Rectal smooth muscle tissue (tissue), 1 donor: Measurements from ENCODE around the gene THSD7A.

ENCODE experiments used
- H3K27ac ChIP-seq: one replicate; pipeline ENCODE4 v1.7.0; 2013; ENCODE audit warnings: low read depth, low read length, inconsistent platforms
- H3K27me3 ChIP-seq: one replicate; pipeline ENCODE4 v1.7.0; 2013; ENCODE audit warnings: low read length; ENCODE audit not compliant: control insufficient read depth, insufficient read depth
- H3K36me3 ChIP-seq: one replicate; pipeline ENCODE4 v1.7.0; 2013; ENCODE audit warnings: low read length; ENCODE audit not compliant: control insufficient read depth, insufficient read depth
- H3K4me1 ChIP-seq: one replicate; pipeline ENCODE4 v1.7.0; 2013; ENCODE audit warnings: low read length; ENCODE audit not compliant: control insufficient read depth, insufficient read depth
- H3K4me3 ChIP-seq: one replicate; pipeline ENCODE4 v1.7.0; 2013; ENCODE audit warnings: low read length
- H3K9ac ChIP-seq: one replicate; pipeline ENCODE4 v1.7.0; 2013; ENCODE audit warnings: low read length

Gene THSD7A

GRCh38 chr7:11355399-11356005 is 476.5 kb downstream of the THSD7A start:
- Histone ChIP-seq H3K4me3 (no peak overlapping the region), H3K9ac (no peak overlapping the region), H3K36me3 (no peaks in the 10 kb centered on the region), H3K4me1 (no peaks in the 10 kb centered on the region), H3K27ac (no peak overlapping the region), H3K27me3 (no peaks in the 10 kb centered on the region)

DNA sequence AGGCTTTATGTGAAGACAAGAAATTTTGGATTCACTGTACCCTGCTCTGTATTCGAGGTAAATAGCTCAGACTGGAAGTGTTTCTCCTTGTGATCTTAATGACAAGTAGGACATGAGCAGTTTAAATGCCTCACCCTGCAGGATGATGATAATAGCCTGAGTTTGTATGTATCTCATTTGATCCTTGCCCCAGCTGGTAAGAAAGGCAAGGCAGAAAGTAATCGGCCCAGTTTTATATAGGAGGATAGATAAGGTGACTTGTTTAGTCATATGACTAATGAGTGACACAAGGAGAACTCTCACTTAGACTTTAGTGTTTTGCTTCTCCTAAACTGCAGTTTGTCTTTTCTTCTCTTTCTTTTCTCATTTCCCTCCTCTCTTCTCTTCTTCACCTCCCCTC is 485.7 kb downstream of the THSD7A start:
- Histone ChIP-seq H3K4me1 (no peaks in the 10 kb centered on the region), H3K36me3 (no peaks in the 10 kb centered on the region), H3K4me3 (no peak overlapping the region), H3K9ac (no peak overlapping the region), H3K27ac (no peak overlapping the region), H3K27me3 (no peaks in the 10 kb centered on the region)

DNA sequence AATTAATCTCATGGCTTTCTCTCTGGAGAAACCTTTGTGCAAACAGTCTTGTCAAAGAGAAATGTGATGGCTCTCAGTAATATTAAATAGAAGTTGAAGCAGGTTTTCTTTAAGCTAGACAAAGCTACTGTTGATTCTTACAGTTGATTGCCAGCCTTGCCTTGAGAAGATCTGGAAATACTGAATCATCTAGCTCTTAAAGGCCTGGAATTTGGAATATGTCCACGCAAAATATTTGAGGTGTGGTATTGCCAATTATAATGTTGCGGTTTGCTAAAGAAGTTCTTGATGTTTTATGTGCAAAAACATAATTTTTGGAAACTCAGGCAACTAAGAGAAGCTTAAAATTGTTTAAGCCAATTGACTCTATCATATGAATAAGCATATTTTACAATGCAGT is 486.4 kb downstream of the THSD7A start:
- H3K4me3 ChIP-seq, result no peak overlapping the region
- H3K9ac ChIP-seq, result no peak overlapping the region
- H3K27ac ChIP-seq, result no peak overlapping the region
- no peaks in the 10 kb centered on the region for H3K27me3 ChIP-seq
- H3K4me1 ChIP-seq, result no peaks in the 10 kb centered on the region
- no peaks in the 10 kb centered on the region for H3K36me3 ChIP-seq

- Histone ChIP-seq H3K4me1 (no peaks in the 10 kb centered on the region), H3K27me3 (no peaks in the 10 kb centered on the region), H3K27ac (no peak overlapping the region), H3K36me3 (no peaks in the 10 kb centered on the region), H3K9ac (no peak overlapping the region), H3K4me3 (no peak overlapping the region)
Observed at GRCh38 chr7:11343818-11344413, 488.1 kb downstream of the THSD7A start.

DNA sequence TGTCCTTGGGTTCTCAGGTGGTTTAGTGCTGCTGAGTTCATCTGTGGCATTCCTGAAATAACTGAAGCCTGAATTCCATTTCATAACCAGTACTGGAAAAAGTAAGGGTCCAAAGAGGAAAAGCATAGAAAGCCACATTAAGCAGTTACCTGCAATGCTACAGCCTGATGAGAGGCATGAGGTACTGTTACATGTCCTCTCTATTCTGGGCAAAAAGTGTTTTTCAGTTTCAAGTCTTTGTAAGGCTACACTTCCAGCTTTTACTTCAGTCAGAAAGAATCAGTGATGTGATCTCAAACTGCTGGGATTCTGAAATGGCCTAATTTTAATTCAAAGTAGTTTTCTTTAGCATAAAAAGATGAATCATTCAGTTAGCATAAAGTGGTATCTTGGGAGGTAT is 488.9 kb downstream of the THSD7A start:
- Histone ChIP-seq H3K4me3 (no peak overlapping the region), H3K27ac (no peak overlapping the region), H3K4me1 (no peaks in the 10 kb centered on the region), H3K9ac (no peak overlapping the region), H3K36me3 (no peaks in the 10 kb centered on the region), H3K27me3 (no peaks in the 10 kb centered on the region)

GRCh38 chr7:11341285-11341944 is 490.6 kb downstream of the THSD7A start:
- H3K4me1 ChIP-seq, result no peaks in the 10 kb centered on the region
- H3K27me3 ChIP-seq, result no peaks in the 10 kb centered on the region
- H3K4me3 ChIP-seq, result no peak overlapping the region
- no peaks in the 10 kb centered on the region for H3K36me3 ChIP-seq
- no peak overlapping the region for H3K9ac ChIP-seq
- no peak overlapping the region for H3K27ac ChIP-seq

DNA sequence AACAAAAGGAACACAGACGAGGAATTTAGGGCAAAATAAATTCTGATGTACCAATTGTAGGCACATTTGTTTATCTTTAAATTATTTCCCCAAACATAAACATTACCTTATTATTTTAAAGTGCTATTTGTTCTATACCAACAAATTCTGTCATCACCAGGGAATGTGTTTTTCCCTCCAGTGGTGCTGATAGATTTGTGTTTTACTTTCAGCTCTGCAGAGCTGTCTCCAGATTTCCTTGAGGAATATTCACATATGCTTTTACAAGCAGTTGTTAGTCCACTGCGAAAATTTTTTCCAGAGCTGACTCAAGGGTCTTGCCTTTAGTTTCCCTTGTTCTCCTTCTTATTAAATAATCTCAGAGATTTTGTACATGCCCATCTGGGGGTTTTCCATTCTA is 495.6 kb downstream of the THSD7A start:
- Histone ChIP-seq H3K4me1 (no peaks in the 10 kb centered on the region), H3K4me3 (no peak overlapping the region), H3K36me3 (no peaks in the 10 kb centered on the region), H3K9ac (no peak overlapping the region), H3K27ac (no peak overlapping the region), H3K27me3 (no peaks in the 10 kb centered on the region)

DNA sequence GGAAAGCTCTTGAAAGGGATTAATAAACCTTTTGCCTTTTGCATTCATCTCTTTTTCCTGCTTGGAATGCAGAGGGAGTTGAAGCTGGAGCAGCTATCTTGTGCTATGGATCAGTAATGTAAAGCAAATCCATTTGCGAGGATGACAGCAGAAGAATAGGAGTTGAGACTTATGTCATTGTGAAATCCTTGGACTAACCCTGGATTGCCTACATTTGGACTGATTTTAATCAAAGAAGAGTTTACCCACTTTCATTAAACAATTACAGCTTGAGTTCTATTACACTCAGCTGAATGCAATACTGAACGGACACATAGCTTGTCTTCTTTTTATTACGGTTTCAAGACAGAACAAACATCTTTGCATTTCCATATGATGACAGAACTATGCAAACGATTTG is 496.1 kb downstream of the THSD7A start:
- H3K4me1 ChIP-seq, result no peaks in the 10 kb centered on the region
- no peak overlapping the region for H3K4me3 ChIP-seq
- no peaks in the 10 kb centered on the region for H3K27me3 ChIP-seq
- no peaks in the 10 kb centered on the region for H3K36me3 ChIP-seq
- H3K9ac ChIP-seq, result no peak overlapping the region
- H3K27ac ChIP-seq, result no peak overlapping the region

- H3K27me3 ChIP-seq, result no peaks in the 10 kb centered on the region
- H3K4me3 ChIP-seq, result no peak overlapping the region
- H3K36me3 ChIP-seq, result no peaks in the 10 kb centered on the region
- H3K9ac ChIP-seq, result no peak overlapping the region
- no peak overlapping the region for H3K27ac ChIP-seq
- no peaks in the 10 kb centered on the region for H3K4me1 ChIP-seq
Observed at GRCh38 chr7:11332865-11333228, 499.2 kb downstream of the THSD7A start.

GRCh38 chr7:11332186-11332864 is 499.7 kb downstream of the THSD7A start:
- Histone ChIP-seq H3K36me3 (no peaks in the 10 kb centered on the region), H3K4me1 (no peaks in the 10 kb centered on the region), H3K27ac (no peak overlapping the region), H3K4me3 (no peak overlapping the region), H3K27me3 (no peaks in the 10 kb centered on the region), H3K9ac (no peak overlapping the region)

DNA sequence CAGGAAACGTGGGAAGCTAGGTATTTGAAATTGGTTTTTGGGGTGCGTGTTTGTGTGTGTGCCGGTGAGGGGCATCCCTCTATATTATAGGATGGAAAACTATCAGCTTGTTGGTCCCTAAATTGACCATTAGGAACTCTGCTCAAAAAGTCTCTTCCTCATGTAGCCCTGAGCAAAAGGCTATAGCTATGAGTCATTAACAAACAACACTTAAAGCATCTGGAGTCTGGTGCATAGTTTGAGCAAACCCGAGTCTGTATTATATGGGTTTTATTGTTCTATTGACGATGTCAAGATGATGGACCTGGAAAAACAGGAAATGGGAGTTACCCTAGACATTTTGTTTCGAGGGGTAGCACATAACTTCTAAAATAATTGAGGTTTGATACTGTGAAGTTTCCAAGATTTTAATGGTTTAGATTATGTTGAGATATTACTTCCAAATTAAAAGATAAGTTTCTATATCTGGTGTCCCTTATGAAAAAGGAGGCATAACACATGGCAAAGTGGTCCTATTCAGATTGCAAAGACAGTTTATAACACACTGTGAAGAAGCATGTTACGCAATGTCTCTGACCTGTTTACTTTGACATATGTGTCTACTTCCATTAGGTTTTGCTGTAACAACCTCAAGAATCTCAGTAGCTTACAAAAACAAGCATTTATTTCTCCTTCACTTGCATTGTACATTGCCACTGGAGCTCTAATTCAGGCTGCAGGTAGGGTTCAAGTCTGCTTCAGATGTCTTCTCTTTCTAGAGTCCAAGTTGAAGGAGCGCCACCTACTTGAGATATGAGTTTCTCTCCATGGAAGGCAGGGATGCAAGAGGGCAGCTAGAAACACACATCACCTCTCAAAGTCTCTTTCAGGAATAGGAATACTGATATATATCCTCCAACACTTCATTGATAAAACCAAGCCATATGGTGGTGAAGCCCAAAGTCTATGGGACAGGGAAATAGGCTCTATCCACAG is 500.6 kb downstream of the THSD7A start:
- Histone ChIP-seq H3K9ac (no peak overlapping the region), H3K4me1 (no peaks in the 10 kb centered on the region)

GRCh38 chr7:11330717-11331116 is 501.3 kb downstream of the THSD7A start:
- no peak overlapping the region for H3K9ac ChIP-seq
- no peaks in the 10 kb centered on the region for H3K4me1 ChIP-seq
- no peak overlapping the region for H3K4me3 ChIP-seq
- no peak overlapping the region for H3K27ac ChIP-seq
- H3K27me3 ChIP-seq, result no peaks in the 10 kb centered on the region
- H3K36me3 ChIP-seq, result no peaks in the 10 kb centered on the region

More for the DNA sequence above, 500.6 kb downstream of the THSD7A start:
- no peaks in the 10 kb centered on the region for H3K27me3 ChIP-seq
- no peaks in the 10 kb centered on the region for H3K36me3 ChIP-seq
- no peak overlapping the region for H3K4me3 ChIP-seq
- no peak overlapping the region for H3K27ac ChIP-seq
